GM13976 (cell line): ENCODE measurements around the gene IAPP.

Source experiments
- DNase-seq: peaks from one replicate; pipeline ENCODE4 v3.0.0; 2012; ENCODE audit warnings: low spot score
- in situ Hi-C: fragments of 300-500 bp; cut with MboI; formaldehyde crosslinking; loops from one replicate; pipeline ENCODE4 v1.12.0; 2022; ENCODE audit warnings: low sequenced_read_pairs, mixed read lengths, inconsistent platforms; ENCODE audit not compliant: unreplicated experiment
- TF ChIP-seq, protein P1 (sequence below): IDR thresholded peaks from 2 replicates; pipeline ENCODE4 v1.5.1; 2012; ENCODE audit warnings: borderline replicate concordance, mild to moderate bottlenecking; ENCODE audit not compliant: insufficient read depth; ENCODE audit errors: extremely low read depth, missing control alignments, control extremely low read depth

The IAPP gene

DNA sequence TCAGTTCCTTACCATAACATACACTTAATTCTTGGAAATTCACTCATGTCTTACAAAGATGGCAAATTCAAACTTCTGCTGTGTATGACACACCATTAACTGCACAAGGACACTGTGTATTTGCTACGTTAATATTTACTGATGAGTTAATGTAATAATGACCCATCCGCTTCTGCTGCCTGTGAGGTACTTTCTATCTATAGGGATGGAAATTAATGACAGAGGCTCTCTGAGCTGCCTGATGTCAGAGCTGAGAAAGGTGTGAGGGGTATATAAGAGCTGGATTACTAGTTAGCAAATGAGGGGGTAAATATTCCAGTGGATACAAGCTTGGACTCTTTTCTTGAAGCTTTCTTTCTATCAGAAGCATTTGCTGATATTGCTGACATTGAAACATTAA lies at the start of gene IAPP:
Gene IAPP, plus strand, starts transcription at position 301 of the 400 bp plus-strand sequence. CDS start 450 bp downstream, outside the sequence.
- TF ChIP-seq, protein P1, sequence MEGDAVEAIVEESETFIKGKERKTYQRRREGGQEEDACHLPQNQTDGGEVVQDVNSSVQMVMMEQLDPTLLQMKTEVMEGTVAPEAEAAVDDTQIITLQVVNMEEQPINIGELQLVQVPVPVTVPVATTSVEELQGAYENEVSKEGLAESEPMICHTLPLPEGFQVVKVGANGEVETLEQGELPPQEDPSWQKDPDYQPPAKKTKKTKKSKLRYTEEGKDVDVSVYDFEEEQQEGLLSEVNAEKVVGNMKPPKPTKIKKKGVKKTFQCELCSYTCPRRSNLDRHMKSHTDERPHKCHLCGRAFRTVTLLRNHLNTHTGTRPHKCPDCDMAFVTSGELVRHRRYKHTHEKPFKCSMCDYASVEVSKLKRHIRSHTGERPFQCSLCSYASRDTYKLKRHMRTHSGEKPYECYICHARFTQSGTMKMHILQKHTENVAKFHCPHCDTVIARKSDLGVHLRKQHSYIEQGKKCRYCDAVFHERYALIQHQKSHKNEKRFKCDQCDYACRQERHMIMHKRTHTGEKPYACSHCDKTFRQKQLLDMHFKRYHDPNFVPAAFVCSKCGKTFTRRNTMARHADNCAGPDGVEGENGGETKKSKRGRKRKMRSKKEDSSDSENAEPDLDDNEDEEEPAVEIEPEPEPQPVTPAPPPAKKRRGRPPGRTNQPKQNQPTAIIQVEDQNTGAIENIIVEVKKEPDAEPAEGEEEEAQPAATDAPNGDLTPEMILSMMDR = no peak
- no peak for DNase-seq
- in situ Hi-C loops = no loop called here

DNA sequence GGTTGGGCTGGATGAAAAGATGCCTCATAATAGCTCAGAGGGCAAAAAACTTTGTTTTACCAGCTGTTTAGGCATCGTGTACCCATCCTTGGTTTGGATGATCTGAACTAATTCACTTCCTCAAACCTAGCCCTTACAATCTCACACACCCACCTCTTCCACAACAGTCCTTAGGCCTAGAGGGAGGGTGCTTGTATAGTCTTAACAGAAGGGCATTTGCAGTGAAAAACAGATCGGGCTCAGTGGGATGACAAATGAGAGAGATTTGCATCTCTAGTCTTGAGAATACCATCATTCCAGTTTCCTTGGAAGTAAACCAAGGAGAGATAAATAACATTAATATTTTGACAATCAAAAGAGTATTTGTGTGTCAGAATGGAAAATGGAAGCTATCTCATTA lies 49.0 kb upstream of the IAPP start:
- in situ Hi-C loops = loop anchor here (25.0 kb wide), 1 partner anchor 364 kb away; no protein-coding TSS in a partner anchor
- DNase-seq = no peak
- TF ChIP-seq, protein P1 = no peak

DNA sequence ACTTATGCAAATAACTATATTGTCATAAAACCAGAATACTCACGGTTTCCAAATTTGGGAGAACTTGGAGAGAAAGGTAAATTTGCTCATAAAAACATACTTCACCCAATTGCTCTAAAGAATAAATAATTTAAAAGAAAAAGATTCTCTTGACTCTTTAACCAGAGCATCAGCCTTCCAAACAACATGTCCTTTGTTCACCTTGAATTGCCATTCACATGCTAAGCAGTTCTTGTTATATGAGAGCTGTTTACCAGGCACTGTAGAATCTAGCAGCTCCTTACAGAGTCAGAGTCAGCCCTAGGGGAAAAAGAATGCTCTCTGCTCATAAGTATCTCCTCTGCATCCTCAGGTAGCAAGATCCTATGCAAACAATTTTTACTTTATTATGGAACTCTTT lies 48.2 kb upstream of the IAPP start:
- in situ Hi-C loops = loop anchor here (25.0 kb wide), 1 partner anchor 363 kb away; no protein-coding TSS in a partner anchor
- TF ChIP-seq, protein P1 = no peak
- DNase-seq = no peak

DNA sequence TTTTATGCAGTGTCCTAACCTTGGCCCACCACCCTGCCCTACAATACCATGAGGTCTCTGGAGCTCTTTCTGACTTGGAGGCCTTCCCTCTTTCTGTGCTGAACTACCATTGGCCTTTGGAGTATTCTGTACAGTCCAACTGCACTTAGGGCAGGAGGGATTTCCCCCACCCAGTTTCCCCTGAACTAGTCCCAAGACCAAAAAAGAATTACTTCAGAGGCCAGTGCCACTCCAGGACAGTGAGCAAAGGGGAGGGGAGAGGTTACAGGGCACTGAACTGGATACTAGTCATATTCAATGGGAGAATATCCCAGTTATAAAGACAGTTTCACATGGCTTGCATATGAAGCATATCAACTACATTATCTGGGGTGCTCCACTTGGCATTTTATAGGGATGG lies 44.1 kb upstream of the IAPP start:
- in situ Hi-C loops = no loop called here

DNA sequence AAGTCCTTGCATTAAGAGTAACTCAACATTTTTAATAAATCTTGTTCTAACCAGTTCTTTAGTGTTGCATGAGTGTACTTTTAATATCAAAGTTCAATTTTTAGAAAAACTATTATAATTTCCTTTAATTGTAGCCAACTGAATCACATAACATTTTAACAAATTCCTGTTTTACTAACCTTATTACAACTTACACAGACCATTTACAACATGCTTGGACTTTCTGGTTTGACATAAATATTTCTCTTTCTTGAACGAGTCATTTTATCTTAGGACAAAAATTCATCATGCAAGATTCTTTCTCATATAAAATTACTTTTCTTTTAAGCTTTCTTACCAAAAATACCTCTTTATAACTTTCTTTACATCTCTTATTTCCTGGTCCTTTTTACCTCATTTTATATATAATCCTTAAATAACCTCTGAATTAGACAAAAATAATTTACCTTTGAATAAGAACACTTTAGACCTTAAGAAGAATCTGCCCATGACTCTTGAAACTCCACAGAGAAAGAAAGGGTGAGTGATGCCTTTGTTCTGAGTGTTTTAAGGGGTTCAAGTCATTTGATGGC lies 41.9 kb upstream of the IAPP start:
- TF ChIP-seq, protein P1 = no peak
- in situ Hi-C loops = no loop called here

More for the DNA sequence above, 44.1 kb upstream of the IAPP start:
- DNase-seq = no peak
- TF ChIP-seq, protein P1 = no peak

DNA sequence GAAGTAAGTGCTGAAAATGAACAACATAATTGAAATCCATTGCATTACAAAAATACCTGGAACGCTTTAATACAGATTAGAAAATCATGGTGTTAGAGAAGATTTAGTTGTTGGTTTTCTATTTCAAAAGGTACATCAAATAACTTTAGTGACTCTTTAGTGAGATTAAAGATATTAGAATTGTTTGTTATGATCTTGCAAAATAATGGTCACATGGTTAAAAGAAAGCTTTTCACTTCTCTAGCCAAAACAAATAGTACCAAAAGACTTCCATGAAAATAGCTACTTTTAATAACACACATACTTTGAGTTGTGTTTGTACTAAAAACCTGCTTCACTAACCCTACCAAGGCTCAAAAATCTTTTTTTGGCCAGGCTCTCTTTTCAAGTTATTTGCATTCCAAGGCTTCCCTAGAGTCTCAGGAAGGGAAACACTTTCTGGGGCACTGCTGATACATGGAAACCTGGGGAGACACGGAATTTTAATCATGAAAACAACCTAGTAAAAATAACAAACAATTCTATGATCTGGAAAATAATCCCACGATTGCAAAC lies 37.9 kb upstream of the IAPP start, which contains the start of gene SLCO1A2:
Gene SLCO1A2, minus strand, starts transcription at position 147 of the 555 bp plus-strand sequence. CDS start 270 bp downstream, outside the sequence.
- TF ChIP-seq, protein P1 = no peak
- DNase-seq = no peak
- in situ Hi-C loops = no loop called here

More for the DNA sequence above, 41.9 kb upstream of the IAPP start:
- no peak for DNase-seq
